NCI-H2029 treated with DMSO at 0.1 percent for 48 hours (cell line): ENCODE measurements around the gene TTPAL.

ENCODE experiments used
- DNase-seq: peaks from one replicate; lab custom pipeline; 2025; lab: John Stamatoyannopoulos, UW

TTPAL gene

DNA sequence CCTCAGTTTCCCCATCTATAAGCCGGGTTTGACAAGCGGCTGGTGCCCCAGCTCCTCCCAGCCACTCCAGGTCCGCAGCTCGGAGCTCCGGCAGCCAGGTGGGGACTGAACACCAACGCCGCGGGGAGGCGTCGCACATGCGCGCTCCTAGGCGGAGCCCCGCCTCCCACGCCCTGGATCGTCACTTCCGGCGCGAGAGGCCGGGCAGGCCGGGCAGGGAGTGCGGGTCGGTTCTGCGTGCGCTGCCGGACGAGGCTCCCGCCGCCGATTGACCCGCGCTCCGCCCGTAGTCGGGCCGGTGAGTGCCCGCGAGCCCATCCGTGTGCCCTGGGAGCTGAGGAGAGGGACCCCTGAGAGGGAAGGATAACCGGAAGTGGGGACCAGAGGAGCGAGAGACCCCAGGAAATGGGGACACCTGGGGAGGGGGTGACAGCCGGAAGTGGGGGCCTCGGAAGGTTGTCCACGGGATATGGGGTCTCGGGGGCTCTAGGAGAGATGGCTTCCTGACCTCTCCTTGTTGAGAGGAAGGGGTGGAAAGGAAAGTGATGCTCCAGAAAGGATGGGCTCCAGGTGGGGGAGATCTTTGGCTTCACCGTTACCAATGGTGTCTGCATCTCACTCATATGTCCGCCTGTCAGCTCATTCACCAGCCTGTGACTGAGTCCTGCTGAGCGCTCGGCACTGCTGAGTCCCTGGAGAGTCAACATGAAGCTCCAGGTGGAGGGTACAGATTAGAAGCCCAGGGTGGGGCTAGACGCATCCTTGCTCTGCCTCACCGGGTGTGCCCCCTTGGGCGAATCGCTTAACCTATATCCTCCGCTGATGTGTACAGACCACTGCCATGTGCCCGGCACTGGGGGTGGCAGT lies at the start of gene TTPAL:
Gene TTPAL (plus strand): TSS at position 181 of the 867 bp plus-strand sequence. CDS start 4,126 bp downstream, outside the sequence.
- DNase-seq, result peak; percentile 58

DNA sequence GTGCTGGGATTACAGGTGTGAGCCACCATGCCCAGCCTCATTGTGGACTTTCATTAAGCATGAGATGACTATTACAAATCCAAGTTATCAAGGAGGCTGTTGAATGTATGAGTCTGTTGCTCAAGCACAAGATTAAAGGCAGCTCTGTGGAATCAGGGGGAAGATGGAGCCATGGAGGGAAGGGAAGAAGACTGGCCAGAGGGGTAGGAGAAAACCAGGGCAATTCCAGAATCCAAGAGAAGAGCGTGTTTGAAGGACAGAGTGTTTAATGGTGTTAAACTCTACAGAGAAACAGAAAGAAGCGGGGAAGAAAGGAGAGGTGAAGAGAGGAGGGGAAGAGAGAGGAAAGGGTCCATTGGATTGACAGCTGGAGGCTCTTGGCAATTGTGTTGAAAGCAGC lies 49.8 kb upstream of the TTPAL start:
- DNase-seq, result no peak

DNA sequence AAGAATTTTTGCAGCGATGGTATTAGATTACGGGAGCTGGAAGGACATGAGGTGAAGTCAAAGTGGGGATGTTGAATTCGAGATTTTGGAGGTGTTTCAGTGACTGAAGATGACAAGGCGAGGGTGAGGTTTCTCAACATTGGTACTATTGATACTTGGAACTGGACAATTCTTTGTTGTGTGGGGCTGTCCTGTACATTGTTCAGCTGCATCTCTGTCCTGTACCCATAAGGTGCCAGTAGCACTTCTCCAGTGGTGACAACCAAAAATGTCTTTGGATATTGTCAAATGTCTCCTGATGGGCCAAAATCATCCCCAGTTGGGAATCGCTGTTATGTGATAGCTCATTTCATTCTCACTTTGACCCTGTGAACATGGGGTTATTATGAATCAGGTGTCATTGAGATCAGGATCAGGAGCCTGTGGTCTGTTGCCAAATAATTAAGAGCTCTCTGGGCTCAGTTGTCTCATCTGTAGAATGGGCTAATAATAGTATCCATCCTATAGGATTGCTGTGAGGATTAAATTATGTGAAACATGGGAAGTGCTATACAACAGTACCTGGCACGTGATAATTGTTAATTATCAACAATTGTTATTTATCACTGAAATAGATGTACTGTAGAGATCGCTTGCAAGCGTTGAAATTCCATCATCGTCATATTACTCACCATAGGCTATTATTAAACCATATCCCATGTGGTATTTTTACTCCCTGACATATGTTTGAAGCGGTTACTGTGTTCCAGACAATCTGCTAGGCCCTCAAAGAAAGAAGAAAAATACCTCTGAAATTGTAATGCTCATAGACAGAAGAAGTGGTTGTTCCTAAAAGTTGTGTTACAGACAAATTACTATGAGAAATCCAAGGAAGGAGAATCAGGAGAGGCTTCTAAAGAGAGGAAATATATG lies 48.5 kb upstream of the TTPAL start:
- DNase-seq, result no peak

- no peak for DNase-seq
These were observed 47.9 kb upstream of the TTPAL start for GRCh38 chr20:44427804-44428173.

DNA sequence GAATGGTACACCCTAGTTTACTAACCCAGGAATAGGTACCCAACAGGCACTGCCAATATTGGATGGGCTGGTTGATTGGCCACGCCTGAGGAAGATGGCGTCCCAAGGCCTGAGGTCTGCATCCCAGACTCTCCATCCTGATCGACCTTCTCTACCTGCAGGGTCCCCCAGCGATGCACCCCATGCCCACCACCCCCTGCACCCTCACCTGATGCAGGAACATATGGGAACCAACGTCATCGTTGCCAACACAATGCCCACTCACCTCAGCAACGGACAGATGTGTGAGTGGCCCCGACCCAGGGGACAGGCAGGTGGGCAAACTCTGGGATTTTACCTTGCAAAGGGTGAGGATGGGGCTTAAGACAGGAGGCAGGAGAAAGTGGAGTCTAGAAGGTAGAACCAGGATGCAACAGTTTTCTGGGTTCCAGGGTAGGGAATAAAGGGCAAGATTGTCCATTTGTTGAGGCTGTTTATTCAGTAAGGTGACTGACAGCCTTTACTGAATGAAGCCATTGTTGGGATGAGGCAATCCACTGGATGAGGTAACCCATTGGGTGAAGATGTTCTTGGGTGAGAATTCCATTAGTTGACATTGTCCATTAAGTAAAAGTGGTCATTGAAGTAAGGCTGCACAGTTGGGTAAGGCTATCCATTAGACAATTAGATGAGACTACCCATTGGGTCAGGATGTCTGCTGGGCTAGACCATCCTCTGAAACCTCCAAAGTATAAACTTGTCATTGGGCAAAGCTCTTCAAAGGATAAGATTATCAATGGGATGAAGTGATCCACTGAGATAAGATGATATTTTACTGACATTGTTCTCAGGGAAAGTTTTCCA lies 47.3 kb upstream of the TTPAL start:
- DNase-seq, result no peak

- no peak for DNase-seq
These were observed 46.7 kb upstream of the TTPAL start for GRCh38 chr20:44429017-44429339.

GRCh38 chr20:44429419-44430269 lies 46.0 kb upstream of the TTPAL start:
- DNase-seq, result no peak

DNA sequence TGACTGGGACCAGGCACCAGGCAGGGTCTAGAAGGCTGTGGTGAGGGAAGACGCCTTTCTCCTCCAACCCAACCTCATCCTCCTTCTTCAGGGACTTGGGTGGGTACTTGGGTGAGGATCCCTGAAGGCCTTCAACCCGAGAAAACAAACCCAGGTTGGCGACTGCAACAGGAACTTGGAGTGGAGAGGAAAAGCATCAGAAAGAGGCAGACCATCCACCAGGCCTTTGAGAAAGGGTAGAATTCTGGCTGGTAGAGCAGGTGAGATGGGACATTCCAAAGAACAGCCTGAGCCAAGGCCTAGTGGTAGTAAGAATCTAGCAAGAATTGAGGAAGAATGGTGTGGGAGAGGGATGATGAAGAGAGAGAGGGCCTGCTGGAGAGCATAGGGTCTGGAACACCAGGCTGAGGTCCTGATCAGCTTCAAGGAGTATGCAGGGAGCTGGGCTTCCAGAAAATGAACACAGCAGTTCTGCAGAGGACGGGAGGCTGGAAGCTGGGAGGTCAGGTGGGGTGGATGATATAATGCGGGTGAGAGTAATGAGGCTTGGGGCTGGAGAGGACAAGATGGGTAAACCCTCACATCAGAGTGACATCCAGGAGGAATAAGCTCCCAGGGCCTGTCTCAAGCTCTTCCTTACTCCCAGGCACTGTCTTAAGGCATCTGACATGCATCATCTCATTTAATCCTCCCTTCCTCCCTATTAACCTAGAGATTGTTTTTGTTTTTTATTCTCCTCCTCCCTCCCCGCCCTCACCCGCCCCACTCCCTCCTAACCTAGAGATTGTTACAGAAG lies 45.2 kb upstream of the TTPAL start:
- DNase-seq, result no peak

DNA sequence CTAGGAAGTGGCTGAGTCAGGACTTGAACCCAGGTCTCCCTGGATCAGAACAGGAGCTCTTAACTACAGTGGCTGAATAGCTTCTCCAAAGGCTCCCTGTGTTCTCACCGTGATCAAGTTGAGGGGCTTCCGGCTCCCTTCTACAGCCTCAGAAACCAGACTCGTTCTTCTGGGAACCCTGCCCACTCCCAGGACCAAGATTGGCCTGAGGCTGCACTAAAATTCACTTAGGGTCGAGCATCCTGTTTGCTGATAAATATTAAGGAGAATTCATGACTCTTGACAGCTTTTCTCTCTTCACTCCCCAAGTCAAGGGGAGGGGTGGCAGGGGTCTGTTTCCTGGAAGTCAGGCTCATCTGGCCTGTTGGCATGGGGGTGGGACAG lies 44.6 kb upstream of the TTPAL start:
- DNase-seq, result no peak

DNA sequence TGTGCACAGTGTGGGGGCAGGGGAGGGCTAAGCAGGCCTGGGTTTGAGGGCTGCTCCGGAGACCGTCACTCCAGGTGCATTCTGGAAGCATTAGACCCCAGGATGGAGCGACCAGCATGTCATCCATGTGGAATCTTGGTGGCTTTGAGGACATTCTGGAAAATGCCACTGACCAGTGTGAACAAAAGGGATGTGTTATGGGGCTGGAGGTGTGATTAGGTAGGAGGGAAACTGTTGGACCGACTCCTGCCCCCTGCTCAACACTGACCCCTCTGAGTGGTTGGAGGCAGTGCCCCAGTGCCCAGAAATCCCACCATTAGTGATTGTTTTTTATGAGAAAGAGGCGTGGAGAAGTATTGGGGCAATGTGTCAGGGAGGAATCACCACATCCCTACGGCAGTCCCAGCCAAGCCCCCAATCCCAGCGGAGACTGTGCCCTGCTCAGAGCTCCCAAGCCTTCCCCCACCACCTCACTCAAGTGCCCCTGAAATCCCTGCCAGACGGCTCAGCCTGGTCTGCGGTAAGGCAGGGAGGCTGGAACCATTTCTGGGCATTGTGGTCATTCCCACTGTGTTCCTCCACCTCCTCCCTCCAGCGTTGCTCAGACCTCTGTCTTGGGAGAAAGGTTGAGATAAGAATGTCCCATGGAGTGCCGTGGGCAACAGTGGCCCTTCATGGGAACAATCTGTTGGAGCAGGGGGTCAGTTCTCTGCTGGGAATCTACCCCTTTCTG lies 44.0 kb upstream of the TTPAL start:
- DNase-seq, result no peak

DNA sequence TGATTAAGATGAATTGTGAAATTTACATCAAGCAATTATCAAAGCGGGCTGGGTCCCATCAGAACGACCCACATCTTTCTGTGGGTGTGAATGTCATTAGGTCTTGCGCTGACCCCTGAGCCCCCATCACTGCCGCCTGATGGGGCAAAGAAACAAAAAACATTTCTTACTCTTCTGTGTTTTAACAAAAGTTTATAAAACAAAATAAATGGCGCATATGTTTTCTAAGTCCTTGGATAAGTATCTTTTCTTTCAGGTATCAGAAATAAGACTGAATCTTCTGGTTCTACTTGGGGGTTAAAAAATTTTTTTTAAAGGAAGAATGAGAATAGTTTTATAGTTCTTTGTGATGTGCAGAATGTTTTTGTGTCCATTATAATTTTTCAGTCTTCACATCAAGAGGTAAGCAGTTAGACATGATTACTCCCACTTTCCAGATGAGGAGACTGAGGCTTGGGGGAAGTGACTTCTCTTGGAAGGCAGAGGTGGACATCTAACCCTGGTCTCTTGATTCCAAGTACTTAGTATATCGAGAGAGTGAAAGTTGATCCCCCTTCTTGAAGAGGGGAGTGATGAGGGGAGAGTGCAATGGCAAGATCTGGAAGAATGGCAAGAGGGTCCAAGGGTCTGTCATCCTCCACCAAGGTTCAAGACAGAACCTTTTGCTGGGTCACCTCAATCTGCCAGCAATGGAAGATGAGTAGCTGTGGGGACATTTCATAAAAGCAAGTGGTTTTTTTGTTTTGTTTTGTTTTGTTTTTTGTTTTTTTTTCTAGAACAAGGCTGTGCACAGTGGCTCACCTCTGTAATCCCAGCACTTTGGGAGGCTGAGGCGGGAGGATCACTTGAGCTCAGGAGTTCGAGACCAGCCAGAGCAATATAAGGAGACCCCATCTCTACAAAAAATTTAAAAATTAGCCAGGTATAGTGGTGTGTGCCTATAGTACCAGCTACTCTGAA lies 42.8 kb upstream of the TTPAL start:
- no peak for DNase-seq

DNA sequence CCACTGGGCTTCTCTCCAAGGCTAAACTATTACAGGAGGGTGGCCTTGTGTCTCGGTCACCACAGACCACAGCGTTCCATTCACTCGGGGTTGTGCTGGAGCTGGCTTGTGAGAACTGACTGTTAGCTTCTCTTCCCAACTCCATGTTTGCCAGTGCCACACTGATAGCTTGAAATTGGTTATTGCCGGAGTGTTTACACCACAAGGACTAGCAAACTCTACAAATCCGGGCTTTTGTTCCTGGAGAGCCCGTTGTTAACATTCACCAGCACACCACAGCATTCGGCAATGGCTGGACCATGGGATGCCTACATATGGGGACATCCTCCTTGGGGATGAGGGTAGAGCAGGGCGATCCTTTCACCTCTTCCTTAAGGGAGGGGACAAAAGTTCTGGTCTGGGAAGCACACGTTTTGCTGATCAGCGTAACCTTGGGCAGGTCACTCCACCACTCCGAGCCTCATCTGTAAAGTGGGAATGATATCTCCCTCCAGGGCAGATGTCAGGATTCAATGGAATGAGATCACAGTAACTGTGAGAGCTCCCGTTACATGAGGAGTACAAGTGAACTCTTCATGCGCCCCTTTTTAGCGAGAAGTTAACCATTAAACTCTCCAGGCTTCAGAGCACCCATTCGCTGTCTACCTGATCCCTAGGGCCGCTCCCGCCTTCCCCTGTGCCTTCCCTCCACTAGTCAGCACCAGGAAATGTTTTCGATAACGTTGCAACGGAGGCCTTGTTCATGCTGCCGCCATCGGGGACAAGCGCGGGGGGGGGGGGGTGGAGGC lies 41.7 kb upstream of the TTPAL start:
- DNase-seq, result no peak

DNA sequence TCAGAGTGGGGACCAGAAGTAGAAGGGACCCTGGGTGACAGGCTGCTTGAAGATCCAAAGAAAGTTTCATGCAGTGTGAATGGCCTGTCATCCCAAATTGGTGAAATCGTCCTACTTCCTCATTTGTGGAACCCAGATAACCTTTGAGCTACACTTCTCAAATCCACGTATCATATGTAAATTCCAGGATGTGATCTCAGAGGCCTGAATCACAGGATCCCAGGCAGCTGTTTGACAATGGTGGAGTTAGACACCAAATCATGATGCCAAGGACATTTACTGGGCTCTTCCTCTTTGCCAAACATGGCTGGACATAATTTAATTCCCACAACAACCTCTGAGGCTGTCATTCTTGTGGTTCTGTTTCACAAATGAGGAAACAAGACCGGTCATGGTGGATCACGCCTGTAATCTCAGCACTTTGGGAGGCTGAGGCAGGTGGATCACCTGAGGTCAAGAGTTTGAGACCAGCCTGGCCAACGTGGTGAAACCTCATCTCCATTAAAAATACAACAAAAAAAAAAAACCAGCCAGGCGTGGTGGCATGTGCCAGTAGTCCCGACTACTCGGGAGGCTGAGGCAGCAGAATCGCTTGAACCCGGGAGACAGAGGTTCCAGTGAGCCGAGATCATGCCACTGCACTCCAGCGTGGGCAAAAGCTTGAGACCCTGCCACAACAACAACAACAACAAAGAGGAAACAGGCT lies 39.9 kb upstream of the TTPAL start:
- no peak for DNase-seq

- DNase-seq, result no peak
These were observed 39.3 kb upstream of the TTPAL start for GRCh38 chr20:44436393-44436792.

DNA sequence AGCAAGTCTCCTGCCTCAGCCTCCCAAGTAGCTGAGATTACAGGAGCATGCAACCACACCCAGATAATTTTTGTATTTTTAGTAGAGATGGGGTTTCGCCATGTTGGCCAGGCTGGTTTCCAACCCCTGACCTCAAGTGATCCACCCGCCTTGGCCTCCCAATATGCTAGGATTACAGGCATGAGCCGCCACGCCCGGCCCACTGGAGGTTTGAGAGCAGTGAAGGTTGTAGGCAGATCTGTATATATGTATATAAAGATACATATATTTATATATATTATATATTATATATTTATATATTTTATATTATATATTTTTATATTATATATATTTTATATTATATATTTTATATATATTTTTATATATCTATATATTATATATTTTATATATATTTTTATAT lies 38.2 kb upstream of the TTPAL start:
- no peak for DNase-seq

GRCh38 chr20:44438782-44439181 lies 36.9 kb upstream of the TTPAL start:
- no peak for DNase-seq

GRCh38 chr20:44439318-44439717 lies 36.4 kb upstream of the TTPAL start:
- no peak for DNase-seq
